CD8-positive, alpha-beta memory T cell (primary cell): Measurements from ENCODE around the gene LRP11. TPM values are rescaled to one million over a fixed set of nuclear protein-coding genes. Genes with fewer than 3 reads are reported as not detected.
A peak's percentile ranks its signal among the peaks of the same experiment; 100 is the strongest.

Experiments used
- CTCF ChIA-PET: fragments of 350-600 bp; sonication (Branson Sonifier 250); formaldehyde crosslinking; loops from one replicate; lab custom pipeline; 2021; ENCODE audit warnings: antibody characterized with exemption; lab: Charles Lee
- POLR2A ChIA-PET: fragments of 350-600 bp; sonication (Branson Sonifier 250); formaldehyde crosslinking; loops from one replicate; lab custom pipeline; 2021; ENCODE audit warnings: antibody characterized with exemption; lab: Charles Lee
- DNase-seq, 5 donors: peaks; one replicate each; pipeline versions ENCODE4 v3.0.0 to v3.0.0-alpha.2; 2020 to 2022; ENCODE audit warnings: mixed read lengths in 1 of 5
- H3K27ac ChIP-seq: one replicate; pipeline ENCODE4 v1.7.0; 2013; ENCODE audit warnings: low read depth, mild to moderate bottlenecking, low read length, moderate library complexity
- H3K27me3 ChIP-seq: 2 replicates; pipeline ENCODE4 v1.7.0; 2013; ENCODE audit warnings: low read length, mild to moderate bottlenecking; ENCODE audit not compliant: insufficient read depth, poor library complexity, severe bottlenecking
- H3K36me3 ChIP-seq: 2 replicates; pipeline ENCODE4 v1.7.0; 2013; ENCODE audit warnings: mild to moderate bottlenecking, low read length, moderate library complexity; ENCODE audit not compliant: insufficient read depth
- H3K4me1 ChIP-seq: 2 replicates; pipeline ENCODE4 v1.7.0; 2013; ENCODE audit warnings: mild to moderate bottlenecking, low read length, moderate library complexity; ENCODE audit not compliant: insufficient read depth
- H3K4me3 ChIP-seq: 2 replicates; pipeline ENCODE4 v1.7.0; 2013; ENCODE audit warnings: mild to moderate bottlenecking, low read length
- H3K9me3 ChIP-seq: 2 replicates; pipeline ENCODE4 v1.7.0; 2013; ENCODE audit warnings: mild to moderate bottlenecking, low read length
- H3K27ac Mint-ChIP-seq, 8 donors: one replicate each; pipeline ENCODE4 v1.8.0; 2020 to 2021; ENCODE audit warnings: mixed read lengths in 8 of 8, mild to moderate bottlenecking in 6 of 8, inconsistent platforms in 3 of 8, moderate library complexity in 3 of 8
- H3K27me3 Mint-ChIP-seq, 2 donors: one replicate each; pipeline ENCODE4 v1.8.0; 2020 to 2021; ENCODE audit warnings: mixed read lengths in 2 of 2, mild to moderate bottlenecking in 1 of 2, moderate library complexity in 1 of 2
- H3K36me3 Mint-ChIP-seq, 3 donors: one replicate each; pipeline ENCODE4 v1.8.0; 2020 to 2021; ENCODE audit warnings: mixed read lengths in 3 of 3, inconsistent platforms in 1 of 3, mild to moderate bottlenecking in 1 of 3
- H3K4me1 Mint-ChIP-seq, 3 donors: one replicate each; pipeline ENCODE4 v1.8.0; 2020 to 2021; ENCODE audit warnings: mixed read lengths in 3 of 3, inconsistent platforms in 1 of 3, mild to moderate bottlenecking in 1 of 3
- H3K4me3 Mint-ChIP-seq, 7 donors: one replicate each; pipeline ENCODE4 v1.8.0; 2020 to 2021; ENCODE audit warnings: mixed read lengths in 7 of 7, mild to moderate bottlenecking in 6 of 7, moderate library complexity in 4 of 7, inconsistent platforms in 2 of 7
- H3K9me3 Mint-ChIP-seq, 5 donors: one replicate each; pipeline ENCODE4 v1.8.0; 2020 to 2022; ENCODE audit warnings: mixed read lengths in 5 of 5, mild to moderate bottlenecking in 3 of 5, moderate library complexity in 2 of 5, inconsistent platforms in 1 of 5
- polyA plus RNA-seq: library from polyadenylated mRNA; unstranded; fragments of 300-500 nt; fragmentation: Illumina TruSeq; gene quantifications from one replicate; pipeline ENCODE4 v1.2.3, GENCODE V29; 2021
- total RNA-seq, 2 experiments: library from RNA; stranded (reverse); gene quantifications; one replicate each; pipeline ENCODE4 v1.2.3, GENCODE V29; 2021

LRP11 gene
- total and polyA plus RNA-seq, 3 experiments from 2014 or later, result 1.1 to 5.9 (median 5.5) TPM

DNA sequence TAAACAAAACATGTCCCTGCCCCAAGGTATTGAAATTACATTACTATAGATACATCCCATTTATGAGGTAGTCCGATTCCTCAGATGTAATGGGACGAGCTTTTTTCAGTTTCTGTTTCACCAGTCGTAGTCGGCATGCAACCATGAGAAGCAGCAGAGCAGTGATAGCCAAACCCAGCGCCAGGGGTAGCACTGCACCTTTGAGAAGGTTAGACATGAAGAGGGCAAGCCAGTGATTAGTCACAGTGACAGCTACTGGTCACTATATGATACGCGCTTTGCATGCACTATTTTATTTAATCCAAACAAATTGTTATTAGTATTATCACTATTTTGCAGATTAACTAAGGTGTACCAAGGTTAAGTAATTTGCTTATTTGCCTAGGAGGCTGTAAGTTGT is 43.7 kb downstream of the LRP11 start:
- POLR2A ChIA-PET, result no interaction called here
- DNase-seq, result no peak
- Mint-ChIP-seq H3K27ac (no peak overlapping the region), H3K36me3 (peaks cover 0 to 3% (median 0%) of the 10 kb centered on the region in 3 donors), H3K27me3 (peaks cover 2 to 3% of the 10 kb centered on the region in 2 donors), H3K4me3 (no peak overlapping the region), H3K9me3 (no peaks in the 10 kb centered on the region), H3K4me1 (no peaks in the 10 kb centered on the region)
- Histone ChIP-seq H3K27me3 (no peaks in the 10 kb centered on the region), H3K27ac (no peak overlapping the region), H3K9me3 (no peaks in the 10 kb centered on the region), H3K4me3 (no peak overlapping the region), H3K4me1 (no peaks in the 10 kb centered on the region), H3K36me3 (no peaks in the 10 kb centered on the region)
- CTCF ChIA-PET, result no interaction called here

DNA sequence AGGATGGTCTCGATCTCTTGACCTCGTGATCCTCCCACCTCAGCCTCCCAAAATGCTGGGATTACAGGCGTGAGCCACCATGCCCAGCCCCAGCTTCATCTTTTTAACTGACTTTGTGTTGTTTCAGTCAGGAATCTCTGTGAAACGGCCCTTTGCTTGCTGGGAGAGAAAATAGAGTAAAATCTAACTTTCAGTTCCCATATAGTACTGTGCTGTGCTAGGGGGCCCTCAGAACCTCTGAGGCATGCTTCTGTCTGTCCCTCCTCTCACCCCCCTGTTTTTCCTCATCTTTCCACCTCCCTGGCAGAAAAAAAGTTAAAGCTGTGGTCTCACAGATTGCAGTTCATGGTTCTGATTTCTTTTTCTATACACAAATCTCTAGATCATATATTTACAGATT is 48.4 kb downstream of the LRP11 start:
- POLR2A ChIA-PET, result no interaction called here
- H3K4me1 Mint-ChIP-seq, result peaks cover 0 to 5% (median 0%) of the 10 kb centered on the region in 3 donors
- H3K4me3 Mint-ChIP-seq, result no peak overlapping the region

DNA sequence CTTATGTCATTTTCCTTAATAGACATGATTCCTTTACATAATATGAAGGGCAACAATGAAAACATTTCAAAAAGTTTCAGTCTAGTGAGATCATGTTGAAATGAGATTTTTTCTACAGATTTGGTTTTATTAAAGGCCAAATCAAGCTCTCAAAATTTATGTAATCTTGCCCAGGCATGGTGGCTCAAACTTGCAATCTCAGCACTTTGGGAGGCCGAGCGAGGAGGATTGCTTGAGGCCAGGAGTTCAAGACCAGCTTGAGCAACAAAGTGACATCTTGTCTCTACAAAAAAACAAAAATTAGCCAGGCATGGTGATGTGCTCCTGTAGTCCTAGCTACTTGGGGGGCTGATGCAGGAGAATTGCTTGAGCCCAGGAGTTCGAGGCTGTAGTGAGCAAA is 50.8 kb downstream of the LRP11 start:
- Histone ChIP-seq H3K9me3 (no peaks in the 10 kb centered on the region), H3K36me3 (peaks cover 6% of the 10 kb centered on the region), H3K27ac (no peak overlapping the region), H3K4me1 (no peaks in the 10 kb centered on the region), H3K4me3 (no peak overlapping the region), H3K27me3 (no peaks in the 10 kb centered on the region)
- no peak for DNase-seq
- Mint-ChIP-seq H3K36me3 (peaks cover 0 to 32% (median 9%) of the 10 kb centered on the region in 3 donors), H3K4me1 (peaks cover 0 to 9% (median 0%) of the 10 kb centered on the region in 3 donors), H3K27ac (peak overlapping the region in 4 of 8 donors; percentile 5 to 40 (median 24)), H3K27me3 (no peaks in the 10 kb centered on the region), H3K9me3 (no peaks in the 10 kb centered on the region), H3K4me3 (no peak overlapping the region)
- ChIA-PET POLR2A (no interaction called here), CTCF (no interaction called here)

More for the DNA sequence above, 48.4 kb downstream of the LRP11 start:
- H3K4me3 ChIP-seq, result no peak overlapping the region
- H3K27ac ChIP-seq, result no peak overlapping the region
- no peaks in the 10 kb centered on the region for H3K36me3 ChIP-seq
- H3K27me3 Mint-ChIP-seq, result no peaks in the 10 kb centered on the region
- H3K27ac Mint-ChIP-seq, result peak overlapping the region in 2 of 8 donors; percentile 1 to 2
- H3K9me3 Mint-ChIP-seq, result no peaks in the 10 kb centered on the region
- H3K4me1 ChIP-seq, result no peaks in the 10 kb centered on the region
- H3K36me3 Mint-ChIP-seq, result peaks cover 0 to 21% (median 5%) of the 10 kb centered on the region in 3 donors
- CTCF ChIA-PET, result no interaction called here
- no peaks in the 10 kb centered on the region for H3K27me3 ChIP-seq
- no peak for DNase-seq
- no peaks in the 10 kb centered on the region for H3K9me3 ChIP-seq

DNA sequence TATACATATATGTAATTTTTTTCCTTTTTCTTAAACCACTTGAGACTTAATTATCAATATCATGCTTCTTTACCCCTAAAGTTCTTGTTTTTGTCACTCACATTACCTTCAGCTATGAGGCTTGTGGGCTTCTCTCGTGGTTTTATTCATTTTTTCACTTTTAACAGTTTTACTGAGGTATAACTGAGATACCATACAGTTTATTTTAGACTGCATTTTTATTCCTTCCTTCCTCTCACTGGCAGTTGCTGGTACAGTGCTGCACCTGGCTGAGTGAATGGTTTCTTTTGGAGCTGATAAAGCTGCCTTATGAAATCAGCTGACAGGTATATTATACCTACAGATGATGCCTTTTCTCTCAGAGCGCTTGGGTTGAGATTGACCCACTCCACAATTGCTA is 54.4 kb downstream of the LRP11 start:
- Histone ChIP-seq H3K4me3 (no peak overlapping the region), H3K27me3 (no peaks in the 10 kb centered on the region), H3K4me1 (no peaks in the 10 kb centered on the region), H3K36me3 (peaks cover 6% of the 10 kb centered on the region), H3K9me3 (no peaks in the 10 kb centered on the region), H3K27ac (no peak overlapping the region)
- Mint-ChIP-seq H3K9me3 (no peaks in the 10 kb centered on the region), H3K36me3 (peaks cover 0 to 43% (median 13%) of the 10 kb centered on the region in 3 donors), H3K4me3 (no peak overlapping the region), H3K27ac (peak overlapping the region in 6 of 8 donors; percentile 0 to 84 (median 35)), H3K27me3 (no peaks in the 10 kb centered on the region), H3K4me1 (peaks cover 4 to 17% (median 7%) of the 10 kb centered on the region in 3 donors)
- ChIA-PET POLR2A (no interaction called here), CTCF (no interaction called here)
- DNase-seq, result no peak

DNA sequence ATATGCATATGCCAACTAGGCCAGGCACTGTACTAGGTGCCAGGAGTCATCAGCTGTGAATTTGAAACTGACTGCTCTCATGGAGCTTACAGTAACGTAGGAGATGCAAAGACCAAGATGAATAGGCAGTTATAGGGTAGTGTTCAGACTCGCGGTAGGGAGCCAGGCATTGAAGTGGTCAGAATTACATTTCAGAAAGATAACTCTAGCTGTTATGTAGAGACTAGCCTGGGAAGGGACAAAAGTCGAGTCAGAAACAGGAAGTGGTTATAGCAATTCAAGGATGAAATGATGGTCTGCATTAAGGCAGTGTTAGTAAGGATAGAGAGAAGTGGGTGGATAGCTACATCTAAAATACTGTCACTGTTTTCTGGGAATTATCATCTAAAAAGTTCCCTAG is 58.0 kb downstream of the LRP11 start:
- Histone ChIP-seq H3K4me3 (no peak overlapping the region), H3K27ac (no peak overlapping the region), H3K36me3 (peaks cover 11% of the 10 kb centered on the region), H3K27me3 (no peaks in the 10 kb centered on the region), H3K4me1 (no peaks in the 10 kb centered on the region), H3K9me3 (no peaks in the 10 kb centered on the region)
- peaks cover 4 to 14% (median 7%) of the 10 kb centered on the region in 3 donors for H3K4me1 Mint-ChIP-seq
- H3K9me3 Mint-ChIP-seq, result no peaks in the 10 kb centered on the region
- no peaks in the 10 kb centered on the region for H3K27me3 Mint-ChIP-seq
- H3K4me3 Mint-ChIP-seq, result no peak overlapping the region
- POLR2A ChIA-PET, result no interaction called here
- CTCF ChIA-PET, result interaction anchor here (0.6 kb wide), 1 partner anchor 417 kb away, joined by 3 read pairs; no protein-coding TSS in a partner anchor
- peaks cover 0 to 50% (median 8%) of the 10 kb centered on the region in 3 donors for H3K36me3 Mint-ChIP-seq
- DNase-seq, result no peak
- peak overlapping the region in 6 of 8 donors; percentile 37 to 89 (median 74) for H3K27ac Mint-ChIP-seq

DNA sequence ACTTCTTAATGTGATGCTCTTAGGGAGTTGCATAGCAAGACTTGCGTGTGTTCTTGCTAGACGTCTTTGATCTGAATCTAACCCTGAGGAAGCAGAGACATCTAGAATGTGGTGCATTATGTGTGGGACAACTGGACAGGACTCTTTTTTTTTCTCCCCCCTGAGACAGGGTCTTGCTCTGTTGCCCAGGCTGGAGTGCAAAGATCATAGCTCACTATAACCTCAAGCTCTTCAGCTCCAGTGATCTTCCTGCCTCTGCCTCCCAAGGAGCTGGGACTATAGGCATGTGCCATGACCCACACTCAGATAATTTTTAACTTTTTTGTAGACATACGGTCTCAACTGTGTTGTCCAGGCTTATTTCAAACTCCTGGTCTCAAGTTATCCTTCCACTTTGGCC is 80.6 kb downstream of the LRP11 start:
- H3K4me3 Mint-ChIP-seq, result no peak overlapping the region

DNA sequence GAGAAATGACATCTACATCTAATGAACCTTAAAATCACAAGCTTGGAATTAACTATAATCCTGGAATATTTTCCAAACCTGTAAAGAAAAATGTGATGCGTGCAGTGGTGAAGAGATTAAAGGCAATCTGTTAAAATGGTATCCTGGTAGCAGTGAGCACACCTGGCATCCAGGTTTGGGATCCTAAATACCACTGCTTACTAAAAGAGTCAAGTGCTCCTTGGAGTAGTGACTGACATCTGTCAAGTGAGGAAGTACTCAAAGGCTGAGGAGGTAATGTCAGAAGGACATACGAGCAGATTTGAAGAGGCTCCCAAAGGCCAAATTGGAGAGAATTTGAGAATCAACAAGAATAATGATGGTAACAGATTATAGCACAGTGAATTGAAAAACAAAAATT is 81.8 kb downstream of the LRP11 start:
- ChIA-PET POLR2A (no interaction called here), CTCF (no interaction called here)
- H3K27me3 ChIP-seq, result no peaks in the 10 kb centered on the region
- H3K4me1 Mint-ChIP-seq, result peaks cover 0 to 3% (median 0%) of the 10 kb centered on the region in 3 donors
- H3K9me3 Mint-ChIP-seq, result no peaks in the 10 kb centered on the region
- no peak for DNase-seq
- H3K4me3 Mint-ChIP-seq, result no peak overlapping the region
- H3K4me3 ChIP-seq, result no peak overlapping the region
- H3K36me3 ChIP-seq, result peaks cover 3% of the 10 kb centered on the region
- H3K36me3 Mint-ChIP-seq, result peaks cover 0 to 46% (median 13%) of the 10 kb centered on the region in 3 donors
- H3K27ac Mint-ChIP-seq, result peak overlapping the region in 2 of 8 donors; percentile 42 to 44
- H3K27me3 Mint-ChIP-seq, result no peaks in the 10 kb centered on the region
- H3K9me3 ChIP-seq, result no peaks in the 10 kb centered on the region
- no peak overlapping the region for H3K27ac ChIP-seq
- no peaks in the 10 kb centered on the region for H3K4me1 ChIP-seq

More for the DNA sequence above, 80.6 kb downstream of the LRP11 start:
- ChIA-PET POLR2A (no interaction called here), CTCF (no interaction called here)
- no peaks in the 10 kb centered on the region for H3K4me1 ChIP-seq
- no peaks in the 10 kb centered on the region for H3K9me3 Mint-ChIP-seq
- no peaks in the 10 kb centered on the region for H3K27me3 Mint-ChIP-seq
- no peaks in the 10 kb centered on the region for H3K27me3 ChIP-seq
- H3K27ac ChIP-seq, result no peak overlapping the region
- H3K36me3 ChIP-seq, result peaks cover 3% of the 10 kb centered on the region
- peak overlapping the region in 2 of 8 donors; percentile 12 to 34 for H3K27ac Mint-ChIP-seq
- peaks cover 6 to 51% (median 17%) of the 10 kb centered on the region in 3 donors for H3K36me3 Mint-ChIP-seq
- H3K9me3 ChIP-seq, result no peaks in the 10 kb centered on the region
- peaks cover 0 to 3% (median 0%) of the 10 kb centered on the region in 3 donors for H3K4me1 Mint-ChIP-seq
- no peak for DNase-seq
- no peak overlapping the region for H3K4me3 ChIP-seq

DNA sequence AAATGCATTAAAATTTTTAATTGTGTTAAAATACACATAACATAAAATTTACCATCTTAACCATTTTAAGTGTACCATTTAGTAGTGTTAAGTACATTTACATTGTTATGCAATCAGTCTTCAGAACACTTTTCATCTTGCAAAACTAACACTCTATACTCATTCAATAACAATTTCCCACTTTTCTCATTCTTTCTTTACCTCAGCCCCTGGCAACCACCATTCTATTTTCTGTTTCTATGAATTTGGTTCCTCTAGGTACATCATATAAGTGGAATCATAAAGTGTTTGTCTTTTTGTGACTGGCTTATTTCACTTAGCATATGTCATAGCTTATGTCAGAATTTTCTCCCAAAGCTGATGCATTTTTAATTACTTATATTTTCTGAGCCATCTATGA is 82.4 kb downstream of the LRP11 start:
- no peaks in the 10 kb centered on the region for H3K4me1 ChIP-seq
- DNase-seq, result no peak
- H3K4me3 Mint-ChIP-seq, result no peak overlapping the region
- POLR2A ChIA-PET, result no interaction called here
- no peak overlapping the region for H3K27ac ChIP-seq
- H3K9me3 ChIP-seq, result no peaks in the 10 kb centered on the region
- H3K27ac Mint-ChIP-seq, result no peak overlapping the region
- peaks cover 0 to 3% (median 0%) of the 10 kb centered on the region in 3 donors for H3K4me1 Mint-ChIP-seq
- no peaks in the 10 kb centered on the region for H3K9me3 Mint-ChIP-seq
- no peaks in the 10 kb centered on the region for H3K27me3 Mint-ChIP-seq
- peaks cover 3% of the 10 kb centered on the region for H3K36me3 ChIP-seq
- H3K27me3 ChIP-seq, result no peaks in the 10 kb centered on the region
- no peak overlapping the region for H3K4me3 ChIP-seq
- CTCF ChIA-PET, result no interaction called here
- peaks cover 0 to 51% (median 13%) of the 10 kb centered on the region in 3 donors for H3K36me3 Mint-ChIP-seq
